ENCODE measurements around the gene PLEKHM3. TPM values are rescaled to one million over a fixed set of nuclear protein-coding genes. Genes with fewer than 3 reads are reported as not detected.

PLEKHM3 gene
- total and polyA plus RNA-seq, 2 of the 13 experiments (the other 11 are each of a cell fraction or from before 2014, with no cell fraction given): 4.5 to 4.7 TPM

DNA sequence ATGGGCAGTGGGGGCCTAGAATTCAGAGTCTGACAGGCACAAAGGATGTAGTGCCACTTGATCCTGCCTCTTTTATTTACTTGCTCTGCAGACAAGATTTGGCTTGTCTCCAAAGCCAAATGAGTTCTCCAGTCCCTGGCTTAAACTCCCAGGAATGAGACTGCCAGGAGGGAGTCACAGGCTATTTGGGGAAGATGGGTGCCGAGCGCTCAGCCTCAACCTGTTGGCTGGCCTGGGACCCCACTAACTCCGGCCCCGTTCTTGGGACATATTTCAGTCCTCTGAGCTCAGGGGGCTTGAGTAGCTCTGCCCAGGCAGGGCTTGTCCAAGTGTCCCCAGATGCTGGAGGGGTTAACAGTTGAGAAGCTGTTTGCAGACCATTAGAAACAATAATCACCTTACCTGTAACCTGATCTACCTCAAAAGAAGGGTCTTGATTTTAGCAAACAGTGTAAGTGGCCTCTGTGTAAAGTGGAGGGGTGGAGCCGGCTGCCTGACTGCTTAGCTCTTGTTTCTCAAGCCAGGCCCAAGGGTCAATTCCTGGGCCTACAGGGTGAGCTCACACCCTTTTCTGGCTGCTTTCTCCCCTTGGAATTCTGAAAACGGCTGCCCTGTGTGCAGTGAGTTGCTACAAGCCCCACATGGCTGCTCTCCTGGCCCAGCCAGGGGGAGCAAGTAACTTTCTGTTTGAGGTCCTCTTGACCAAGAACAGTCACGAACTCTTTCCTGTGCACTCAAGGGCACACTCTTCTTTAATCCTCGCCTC is 228.6 kb downstream of the PLEKHM3 start (continued):
- 0 out of 2 replicates have a peak, but pooled peaks have one; percentile 18 for TF ChIP-seq KLF11 (CRISPR knock-in tag; IDR thresholded peaks at IDR 0.05)
- no peak for TF ChIP-seq PCBP2 (optimal IDR thresholded peaks at IDR 0.05; ENCODE audit: low read depth, low read length, poor library complexity, severe bottlenecking)
- no peak for TF ChIP-seq ATF3 (CRISPR knock-in tag; IDR thresholded peaks at IDR 0.05)
- TF ChIP-seq ZEB1 (IDR thresholded peaks at IDR 0.05; ENCODE audit: insufficient replicate concordance, low read depth): peak; percentile 84
- 0 out of 2 replicates have a peak, but pooled peaks have one; percentile 32 for TF ChIP-seq SALL2 (CRISPR knock-in tag; IDR thresholded peaks at IDR 0.05)
- TF ChIP-seq ZSCAN9 (CRISPR knock-in tag; IDR thresholded peaks at IDR 0.05; ENCODE audit: borderline replicate concordance): peak; percentile 74; the same call in 1 of the 2 replicates
- TF ChIP-seq EEA1 (CRISPR knock-in tag; IDR thresholded peaks at IDR 0.05; ENCODE audit: borderline replicate concordance): no peak
- 0 out of 4 replicates have a peak, but pooled peaks of 1 of the 2 experiments have one; percentile 29 for TF ChIP-seq REST (IDR thresholded peaks at IDR 0.05; ENCODE audit: borderline replicate concordance in 1 of 2, low read depth in 1 of 2, low read length in 2 of 2)
- no peak; the same call in 1 of the 2 replicates for TF ChIP-seq ARID4A (CRISPR knock-in tag; IDR thresholded peaks at IDR 0.05; ENCODE audit: borderline replicate concordance)
- TF ChIP-seq BCL6 (CRISPR knock-in tag; IDR thresholded peaks at IDR 0.05): peak; percentile 65
- TF ChIP-seq ZNF124 (CRISPR knock-in tag; IDR thresholded peaks at IDR 0.05): 0 out of 2 replicates have a peak, but pooled peaks have one; percentile 23
- peak; percentile 65 for TF ChIP-seq ARID5B (CRISPR knock-in tag; IDR thresholded peaks at IDR 0.05)
- no peak for TF ChIP-seq NFIB (CRISPR knock-in tag; IDR thresholded peaks at IDR 0.05; ENCODE audit: borderline replicate concordance)
- no peak; the same call in 1 of the 2 replicates for TF ChIP-seq RARA (CRISPR knock-in tag; IDR thresholded peaks at IDR 0.05)
- TF ChIP-seq ZNF121 (CRISPR knock-in tag; IDR thresholded peaks at IDR 0.05): peak; percentile 67
- peak; percentile 58 for TF ChIP-seq SAP130 (CRISPR knock-in tag; IDR thresholded peaks at IDR 0.05; ENCODE audit: low read depth)

Measured in HepG2 (cell line).